PC-3 (cell line): Measurements from ENCODE around the gene PIGV.

Experiments
- CTCF ChIP-seq: fragments of 300-600 bp; sonication (generic); conservative IDR thresholded peaks from 2 replicates; pipeline ENCODE4 v1.5.1; 2017; ENCODE audit warnings: antibody characterized with exemption, low read depth, mild to moderate bottlenecking, low read length
- EZH2 ChIP-seq: fragments of 300-600 bp; sonication (generic); IDR thresholded peaks from one replicate; pipeline ENCODE4 v1.6.1; 2017; ENCODE audit warnings: antibody characterized with exemption, mild to moderate bottlenecking, low read length; ENCODE audit not compliant: unreplicated experiment

- TF ChIP-seq CTCF (no peak), EZH2 (no peak)
These were observed 33.5 kb upstream of the PIGV start for GRCh38 chr1:26754086-26754874.
